ENCODE data around the gene F8A1. TPM values are rescaled to one million over a fixed set of nuclear protein-coding genes. Genes with fewer than 3 reads are reported as not detected.

The F8A1 gene
- total and polyA plus RNA-seq, 2 of the 8 experiments (the other 6 are each of a cell fraction or from before 2014, with no cell fraction given), result 17.0 to 26.8 TPM

GRCh38 chrX:154914052-154914451 lies 27.9 kb downstream of the F8A1 start (continued):
- TF ChIP-seq CHD7 (IDR thresholded peaks at IDR 0.05; ENCODE audit: insufficient replicate concordance, low read length), result no peak
- no peak for TF ChIP-seq KDM4A (IDR thresholded peaks at IDR 0.05; ENCODE audit: low read depth, low read length, severe bottlenecking)
- TF ChIP-seq CBX5 (IDR thresholded peaks at IDR 0.05; ENCODE audit: low read depth, low read length), result no peak
- no peak for TF ChIP-seq NRF1 (IDR thresholded peaks at IDR 0.05; ENCODE audit: low read depth, low read length)
- TF ChIP-seq CHD1 (IDR thresholded peaks at IDR 0.05; ENCODE audit: low read depth, low read length), result no peak
- no peak for TF ChIP-seq RAD21 (IDR thresholded peaks at IDR 0.05 in 1 of 2, conservative IDR thresholded peaks at IDR 0.05 in 1 of 2; ENCODE audit: low read depth in 2 of 2, low read length in 2 of 2)
- TF ChIP-seq ATF2 (IDR thresholded peaks at IDR 0.05; ENCODE audit: low read length), result no peak

All from H1 (cell line).